Endometrium (tissue), 2 donors: ENCODE results near the gene KCND3.

Experiments
- FAIRE-seq: peaks from 2 replicates; lab custom pipeline; 2012; peaks lifted over from hg19 to GRCh38; lab: Jason Lieb, UNC
- donor health status: control.
- donor health status: control.

The KCND3 gene

GRCh38 chr1:111880881-111881837 is 108.3 kb downstream of the KCND3 start:
- no peak for FAIRE-seq

GRCh38 chr1:111879081-111879480 is 110.4 kb downstream of the KCND3 start:
- no peak for FAIRE-seq

GRCh38 chr1:111878649-111879048 is 110.8 kb downstream of the KCND3 start:
- FAIRE-seq = no peak

GRCh38 chr1:111878091-111878490 is 111.4 kb downstream of the KCND3 start:
- FAIRE-seq = no peak

- FAIRE-seq = no peak
Measured at GRCh38 chr1:111876631-111877030, 112.8 kb downstream of the KCND3 start.

GRCh38 chr1:111875640-111876039 is 113.8 kb downstream of the KCND3 start:
- FAIRE-seq = no peak

GRCh38 chr1:111873460-111874030 is 115.9 kb downstream of the KCND3 start:
- no peak for FAIRE-seq

GRCh38 chr1:111870181-111870580 is 119.3 kb downstream of the KCND3 start:
- no peak for FAIRE-seq

- FAIRE-seq = no peak
Measured at GRCh38 chr1:111867868-111868440, 121.5 kb downstream of the KCND3 start.

- no peak for FAIRE-seq
Measured at GRCh38 chr1:111864862-111865261, 124.6 kb downstream of the KCND3 start.

- no peak for FAIRE-seq
Measured at GRCh38 chr1:111863401-111863800, 126.1 kb downstream of the KCND3 start.

- no peak for FAIRE-seq
Measured at GRCh38 chr1:111862599-111862998, 126.9 kb downstream of the KCND3 start.

- FAIRE-seq = no peak
Measured at GRCh38 chr1:111861523-111861922, 127.9 kb downstream of the KCND3 start.

GRCh38 chr1:111857194-111857651 is 132.2 kb downstream of the KCND3 start:
- FAIRE-seq = no peak

GRCh38 chr1:111856411-111857185 is 132.9 kb downstream of the KCND3 start:
- no peak for FAIRE-seq

- FAIRE-seq = no peak
Measured at GRCh38 chr1:111855260-111855659, 134.2 kb downstream of the KCND3 start.

- no peak for FAIRE-seq
Measured at GRCh38 chr1:111852261-111852721, 137.2 kb downstream of the KCND3 start.

GRCh38 chr1:111851552-111851951 is 137.9 kb downstream of the KCND3 start:
- FAIRE-seq = no peak

- FAIRE-seq = no peak
Measured at GRCh38 chr1:111850109-111850508, 139.4 kb downstream of the KCND3 start.

GRCh38 chr1:111848852-111849545 is 140.5 kb downstream of the KCND3 start:
- no peak for FAIRE-seq

- no peak for FAIRE-seq
Measured at GRCh38 chr1:111847466-111847865, 142.0 kb downstream of the KCND3 start.

- FAIRE-seq = no peak
Measured at GRCh38 chr1:111846842-111847241, 142.6 kb downstream of the KCND3 start.
